H1 (cell line): ENCODE results near the gene OTX2. TPM values are rescaled to one million over a fixed set of nuclear protein-coding genes. Genes with fewer than 3 reads are reported as not detected.

Source experiments
- BRCA1 ChIP-seq: IDR thresholded peaks from 2 replicates; pipeline ENCODE4 v1.6.1; 2012; ENCODE audit warnings: low read depth, low read length, improper control_type of control experiment
- MAFK ChIP-seq: IDR thresholded peaks from 2 replicates; pipeline ENCODE4 v1.6.1; 2012; ENCODE audit warnings: low read depth, mild to moderate bottlenecking, improper control_type of control experiment, low read length
- polyA plus RNA-seq, 7 experiments: library from polyadenylated mRNA; depleted of rRNA in 3 of 7; stranded (reverse) in 5 of 7; unstranded in 2 of 7; fragments of >200 nt in 5 of 7; fragments of 200-250 nt in 2 of 7; gene quantifications; 1 replicate in 5 of 7; 2 replicates in 1 of 7; 4 replicates in 1 of 7; pipeline versions ENCODE4 v1.2.1 to v1.2.3, GENCODE V29; 2011 to 2013; ENCODE audit warnings: missing spikeins in 2 of 7, mixed read lengths in 2 of 7
- total RNA-seq: library from RNA; stranded (reverse); fragmentation: NEBNext Ultra II Directional; extraction: Animal tissue kit (Norgen Biotek cat#: 25700); gene quantifications from 2 replicates; pipeline ENCODE4 v1.2.1, GENCODE V29; 2021

OTX2 gene
- total and polyA plus RNA-seq, 2 of the 8 experiments (the other 6 are each of a cell fraction or from before 2014, with no cell fraction given) = 33.9 to 155 TPM

DNA sequence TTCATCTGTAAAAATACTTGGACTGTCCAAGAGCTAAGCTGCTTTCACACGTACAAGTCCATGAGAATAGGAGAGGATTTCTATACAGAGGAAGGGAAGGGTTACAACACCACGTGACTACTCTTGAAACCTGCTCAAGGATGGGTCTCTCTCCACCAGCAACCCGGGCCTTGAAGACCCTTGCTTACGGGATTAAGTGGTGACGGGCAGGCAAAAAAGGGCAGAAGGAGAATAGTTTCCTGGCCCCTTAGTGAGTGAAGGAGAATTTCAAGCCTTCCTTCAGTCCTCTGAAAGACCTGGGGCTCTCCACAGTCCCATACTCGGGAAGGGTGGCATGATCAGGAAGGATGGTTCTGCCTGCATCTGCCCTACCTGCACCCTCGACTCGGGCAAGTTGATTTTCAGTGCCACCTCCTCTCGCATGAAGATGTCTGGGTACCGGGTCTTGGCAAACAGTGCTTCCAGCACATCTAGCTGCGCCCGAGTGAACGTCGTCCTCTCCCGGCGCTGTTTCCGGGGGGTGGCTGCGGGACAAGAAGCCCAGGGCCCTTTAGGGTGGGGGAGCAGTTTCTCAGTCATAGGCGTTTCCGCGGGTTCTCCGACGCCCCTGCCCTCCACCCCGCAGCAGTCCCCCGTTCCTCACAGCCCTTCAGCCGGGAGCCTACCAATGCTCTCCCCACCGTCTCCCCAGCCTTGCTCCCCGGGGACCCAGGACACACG lies 6.3 kb downstream of the OTX2 start (continued):
- TF ChIP-seq MAFK = no peak
- TF ChIP-seq BRCA1 = no peak
